GOT3 (cell line): ENCODE results near the gene PIM1.

Experiments used
- DNase-seq: peaks from one replicate; lab custom pipeline; 2025; ENCODE audit warnings: mixed read lengths; lab: John Stamatoyannopoulos, UW

The PIM1 gene

DNA sequence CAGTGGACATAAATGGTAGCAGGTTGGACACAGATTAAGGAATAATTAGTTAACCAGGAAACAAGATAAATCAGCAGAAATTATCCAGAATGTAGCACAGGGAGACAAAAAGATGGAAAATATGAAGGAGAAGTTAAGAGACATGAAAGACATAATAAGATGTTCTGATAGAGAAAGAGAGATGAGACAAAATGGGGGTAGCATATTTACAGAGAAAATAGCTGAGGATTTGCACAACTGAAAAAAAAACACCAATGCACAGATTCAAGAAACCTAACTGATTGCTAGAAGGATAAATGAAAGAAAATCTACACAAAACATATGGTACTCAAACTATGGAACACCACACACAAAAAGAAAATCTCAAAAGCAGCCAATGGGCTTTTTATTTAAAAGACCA, 53.0 kb downstream of the PIM1 start:
- DNase-seq, result no peak
